Epithelial cell of prostate (primary cell): ENCODE measurements around the gene SERPINB13.
A peak's percentile ranks its signal among the peaks of the same experiment; 100 is the strongest.
"Not testable (repeated sequence)": the region's sequence is repeated elsewhere in the genome, so short reads cannot be mapped to it uniquely, and the experiment has no call there.

ENCODE experiments used
- DNase-seq: peaks from one replicate; pipeline ENCODE4 v3.0.0-alpha.2; 2011; ENCODE audit warnings: low read depth, low spot score
- H3K27ac ChIP-seq: fragments of 450-650 bp; 2 replicates; pipeline ENCODE4 v1.5.1; 2017; ENCODE audit warnings: mild to moderate bottlenecking

Gene SERPINB13

DNA sequence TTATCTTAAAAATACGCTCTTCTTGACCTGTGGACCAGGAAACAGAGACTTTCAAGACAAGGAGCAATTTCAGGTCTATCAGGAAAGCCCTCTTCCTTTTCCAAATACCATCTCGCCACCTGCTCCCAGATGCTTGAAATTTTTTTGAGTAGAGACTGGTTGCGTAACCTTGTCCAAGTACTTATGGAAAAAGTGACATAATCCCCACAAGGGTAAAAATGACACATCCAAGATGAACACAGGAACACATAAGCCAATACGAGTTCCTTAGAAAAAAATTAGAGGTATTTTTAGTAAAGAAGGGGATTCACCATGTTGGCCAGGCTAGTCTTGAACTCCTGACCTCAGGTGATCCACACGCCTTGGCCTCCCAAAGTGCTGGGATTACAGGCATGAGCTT lies 1.8 kb downstream of the SERPINB13 start:
- no peak overlapping the region for H3K27ac ChIP-seq
- DNase-seq, result no peak

DNA sequence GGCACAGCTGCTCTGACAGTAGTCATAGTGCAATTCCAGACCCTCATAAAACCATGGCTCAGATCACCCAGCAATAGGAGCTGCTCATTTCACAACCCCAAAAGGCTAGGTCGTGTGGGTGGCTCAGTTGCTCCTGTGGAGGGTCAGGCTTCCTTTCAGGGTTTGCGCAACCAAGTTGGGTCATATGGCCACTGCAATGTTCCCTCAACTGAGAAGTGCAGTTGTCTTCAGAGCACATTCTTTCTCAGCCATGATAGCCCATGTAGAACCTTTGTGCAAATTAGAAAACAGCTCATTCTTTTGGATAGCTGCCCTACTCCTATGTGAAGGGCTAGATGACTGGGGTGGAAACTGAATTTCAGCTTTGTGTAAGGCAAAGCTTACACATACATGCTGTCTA lies 3.2 kb downstream of the SERPINB13 start:
- DNase-seq, result no peak
- no peak overlapping the region for H3K27ac ChIP-seq

DNA sequence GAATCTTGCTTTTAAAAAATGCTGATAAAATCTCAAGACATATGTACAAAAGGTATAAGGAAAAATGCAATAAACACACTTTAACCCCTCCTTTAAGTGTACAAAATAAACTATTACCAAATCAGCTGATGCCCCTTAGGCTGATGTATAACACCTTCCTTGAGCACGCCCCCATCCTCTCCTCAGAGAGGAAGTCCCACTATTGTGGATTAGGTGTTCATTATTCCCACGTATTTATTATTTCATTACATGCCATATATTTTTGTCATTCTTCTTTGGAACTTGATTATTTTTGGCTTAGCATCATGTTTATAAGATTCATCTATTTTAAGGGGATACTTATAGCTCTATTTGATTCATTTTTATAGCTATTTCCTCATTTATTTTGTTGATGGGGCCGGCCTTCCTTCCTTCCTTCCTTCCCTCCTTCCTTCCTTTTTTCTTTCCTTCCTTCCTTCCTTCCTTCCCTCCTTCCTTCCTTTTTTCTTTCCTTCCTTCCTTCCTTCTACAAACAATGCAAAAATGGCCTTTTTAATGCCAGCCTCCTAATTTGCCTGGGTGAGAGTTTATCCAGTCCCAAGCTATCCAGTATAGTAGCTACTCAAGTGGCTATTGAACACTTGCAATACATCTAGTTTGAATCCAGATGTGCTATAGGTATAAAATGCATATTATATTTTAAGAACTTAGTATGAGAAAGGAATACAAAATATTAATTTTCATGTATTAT lies 4.0 kb downstream of the SERPINB13 start:
- DNase-seq, result no peak
- no peak overlapping the region for H3K27ac ChIP-seq

DNA sequence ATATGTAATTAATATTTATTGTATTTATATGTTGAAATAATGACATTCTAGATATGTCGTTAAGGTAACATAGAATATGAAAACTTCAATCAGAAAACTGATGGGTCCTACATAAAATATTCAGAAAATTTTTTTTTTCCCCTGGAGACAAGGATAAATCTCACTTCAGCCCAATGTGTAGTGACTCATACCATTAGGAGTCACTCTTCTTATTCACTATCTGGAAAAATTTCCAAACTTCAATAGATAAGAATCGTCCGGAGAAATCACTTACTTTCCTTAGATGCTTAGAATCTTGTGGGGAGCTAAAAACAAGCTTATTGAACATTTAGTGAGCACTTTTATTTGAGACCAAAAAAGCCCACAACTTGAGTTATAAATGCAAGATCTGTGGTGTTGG lies 4.6 kb downstream of the SERPINB13 start:
- DNase-seq, result no peak
- no peak overlapping the region for H3K27ac ChIP-seq

DNA sequence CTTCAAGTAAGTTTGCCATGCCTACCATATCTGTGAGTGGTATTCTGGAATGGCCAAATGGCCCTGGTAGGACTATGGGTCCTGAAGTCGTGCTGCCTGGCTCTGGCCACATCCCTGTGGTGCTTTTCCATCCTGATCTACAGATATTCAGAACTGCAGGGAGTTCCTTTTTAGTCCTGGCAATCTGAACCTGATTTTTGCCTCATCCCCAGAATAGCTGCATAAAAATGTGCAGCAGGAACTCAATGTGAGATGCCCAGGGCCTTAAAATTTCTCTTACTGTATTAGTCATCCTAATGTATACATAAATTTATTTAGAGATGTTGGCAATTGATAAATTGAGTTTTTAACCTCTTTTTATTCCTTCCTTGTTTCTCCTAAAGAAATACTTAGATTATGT lies 5.3 kb downstream of the SERPINB13 start:
- no peak for DNase-seq
- H3K27ac ChIP-seq, result no peak overlapping the region

DNA sequence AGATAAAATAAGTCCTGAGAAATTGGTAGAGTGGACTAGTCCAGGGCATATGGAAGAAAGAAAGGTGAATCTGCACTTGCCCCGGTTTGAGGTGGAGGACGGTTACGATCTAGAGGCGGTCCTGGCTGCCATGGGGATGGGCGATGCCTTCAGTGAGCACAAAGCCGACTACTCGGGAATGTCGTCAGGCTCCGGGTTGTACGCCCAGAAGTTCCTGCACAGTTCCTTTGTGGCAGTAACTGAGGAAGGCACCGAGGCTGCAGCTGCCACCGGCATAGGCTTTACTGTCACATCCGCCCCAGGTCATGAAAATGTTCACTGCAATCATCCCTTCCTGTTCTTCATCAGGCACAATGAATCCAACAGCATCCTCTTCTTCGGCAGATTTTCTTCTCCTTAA lies 9.8 kb downstream of the SERPINB13 start:
- no peak overlapping the region for H3K27ac ChIP-seq
- DNase-seq, result no peak

DNA sequence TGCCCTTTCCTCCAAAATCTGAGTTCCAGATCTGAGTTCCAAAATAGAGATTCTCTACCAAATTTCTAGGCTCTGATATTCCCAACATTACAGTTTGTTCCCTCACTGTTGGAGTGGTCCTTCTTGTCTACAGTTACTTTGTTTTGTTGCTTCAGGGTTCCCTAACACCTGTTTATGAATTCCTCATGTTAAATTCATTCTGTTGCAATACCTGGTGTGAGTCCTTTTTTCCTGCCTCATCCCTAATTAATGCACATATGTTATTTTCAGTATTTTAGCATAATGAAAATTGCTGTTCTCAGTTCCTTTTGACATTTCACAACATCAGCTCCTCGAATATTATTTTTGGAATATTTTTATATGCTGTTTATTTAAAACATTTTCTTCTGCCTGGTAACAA lies 16.2 kb downstream of the SERPINB13 start:
- DNase-seq, result no peak
- peak overlapping the region; percentile 86 for H3K27ac ChIP-seq

DNA sequence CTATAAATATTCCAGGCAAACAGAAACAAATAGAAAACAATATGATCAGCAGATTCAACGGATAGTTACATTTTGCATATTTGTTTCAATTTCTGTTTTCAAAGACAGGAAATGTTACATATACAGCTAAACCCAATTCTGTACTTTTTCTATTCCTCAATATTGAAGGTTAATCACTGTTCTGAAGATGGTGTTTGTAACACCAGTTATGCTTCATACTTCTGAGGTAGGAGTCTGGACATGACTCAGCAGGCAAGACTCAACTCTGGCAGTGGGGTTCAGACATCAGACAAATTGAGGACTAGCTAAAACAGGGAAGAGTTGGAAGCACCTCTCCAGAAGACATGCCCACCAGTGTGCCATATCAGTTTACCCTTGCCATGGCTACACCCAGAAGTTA lies 16.6 kb downstream of the SERPINB13 start:
- H3K27ac ChIP-seq, result peak overlapping the region; percentile 86
- DNase-seq, result peak; percentile 59

DNA sequence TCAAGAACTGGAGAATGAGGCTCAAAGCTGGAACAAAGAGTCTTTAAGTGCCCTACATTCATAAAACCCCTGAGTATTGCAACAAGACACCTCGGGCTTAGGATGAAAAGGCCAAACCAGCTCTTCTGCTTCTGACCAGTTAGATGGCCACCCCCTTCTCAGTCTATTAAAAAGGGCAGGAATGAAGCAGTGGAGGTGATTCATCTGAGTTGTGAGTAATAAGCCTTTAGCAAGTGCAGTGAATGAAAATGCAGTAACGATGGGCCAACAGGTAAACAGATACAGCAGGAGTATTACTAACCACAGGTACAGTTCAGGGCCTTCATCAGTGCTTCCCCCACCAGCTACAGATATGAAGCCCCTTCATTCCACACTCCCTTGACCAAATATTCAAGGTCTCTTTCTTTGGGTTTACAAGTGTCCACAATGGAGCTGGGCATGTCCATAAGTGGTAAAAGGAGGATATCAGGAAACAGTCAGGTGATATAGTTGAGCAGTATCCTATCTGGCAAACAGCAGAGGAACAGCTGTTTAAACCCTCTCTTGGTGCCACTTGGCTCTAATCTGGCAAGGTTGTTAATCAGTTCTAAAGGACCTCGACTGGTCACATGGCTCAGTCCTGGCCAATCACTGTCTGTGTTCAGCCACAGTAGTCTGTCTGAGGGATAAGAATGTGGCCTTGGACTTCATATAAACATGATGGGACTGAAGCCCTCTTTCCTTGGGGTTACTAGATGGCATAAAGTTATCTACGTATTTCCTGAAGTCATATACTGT lies 17.8 kb downstream of the SERPINB13 start:
- peak; percentile 97 for DNase-seq
- H3K27ac ChIP-seq, result peak overlapping the region; percentile 86

DNA sequence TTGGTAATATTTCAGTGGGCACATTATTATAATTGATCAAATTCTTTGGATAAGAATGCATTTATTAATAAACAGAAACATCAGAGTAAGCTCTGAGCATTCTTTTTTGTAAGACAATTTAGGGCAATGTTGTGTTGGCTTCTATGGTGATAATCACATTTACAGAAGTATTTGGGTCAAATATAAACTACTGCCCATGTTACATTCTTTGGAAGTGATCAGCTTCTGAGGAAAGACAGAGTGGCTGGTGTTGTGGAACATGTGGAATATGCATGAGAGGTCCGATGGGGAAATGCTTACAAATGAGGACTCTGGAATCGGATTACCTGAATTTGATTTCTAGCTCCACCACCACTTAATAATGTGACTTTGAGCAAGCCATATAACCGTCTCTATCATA lies 19.4 kb downstream of the SERPINB13 start:
- H3K27ac ChIP-seq, result no peak overlapping the region
- DNase-seq, result no peak

DNA sequence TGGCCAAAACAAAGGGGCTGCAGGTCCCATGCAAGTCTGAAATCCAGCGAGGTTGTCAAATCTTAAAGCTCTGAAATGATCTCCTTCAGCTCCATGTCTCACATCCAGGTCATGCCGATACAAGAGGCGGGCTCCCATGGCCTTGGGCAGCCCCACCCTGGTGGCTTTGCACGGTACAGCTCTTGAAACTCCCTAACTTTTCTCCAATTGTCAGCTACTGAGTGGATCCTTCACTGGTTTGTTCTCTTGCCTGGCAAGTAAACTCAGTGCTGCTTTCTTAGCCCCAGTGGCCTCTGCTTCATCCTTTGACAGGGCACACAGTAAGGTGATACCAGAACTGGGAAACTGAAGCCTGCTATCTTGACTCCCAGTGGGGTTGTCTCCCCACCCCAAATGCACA lies 26.3 kb downstream of the SERPINB13 start:
- no peak overlapping the region for H3K27ac ChIP-seq
- DNase-seq, result no peak

DNA sequence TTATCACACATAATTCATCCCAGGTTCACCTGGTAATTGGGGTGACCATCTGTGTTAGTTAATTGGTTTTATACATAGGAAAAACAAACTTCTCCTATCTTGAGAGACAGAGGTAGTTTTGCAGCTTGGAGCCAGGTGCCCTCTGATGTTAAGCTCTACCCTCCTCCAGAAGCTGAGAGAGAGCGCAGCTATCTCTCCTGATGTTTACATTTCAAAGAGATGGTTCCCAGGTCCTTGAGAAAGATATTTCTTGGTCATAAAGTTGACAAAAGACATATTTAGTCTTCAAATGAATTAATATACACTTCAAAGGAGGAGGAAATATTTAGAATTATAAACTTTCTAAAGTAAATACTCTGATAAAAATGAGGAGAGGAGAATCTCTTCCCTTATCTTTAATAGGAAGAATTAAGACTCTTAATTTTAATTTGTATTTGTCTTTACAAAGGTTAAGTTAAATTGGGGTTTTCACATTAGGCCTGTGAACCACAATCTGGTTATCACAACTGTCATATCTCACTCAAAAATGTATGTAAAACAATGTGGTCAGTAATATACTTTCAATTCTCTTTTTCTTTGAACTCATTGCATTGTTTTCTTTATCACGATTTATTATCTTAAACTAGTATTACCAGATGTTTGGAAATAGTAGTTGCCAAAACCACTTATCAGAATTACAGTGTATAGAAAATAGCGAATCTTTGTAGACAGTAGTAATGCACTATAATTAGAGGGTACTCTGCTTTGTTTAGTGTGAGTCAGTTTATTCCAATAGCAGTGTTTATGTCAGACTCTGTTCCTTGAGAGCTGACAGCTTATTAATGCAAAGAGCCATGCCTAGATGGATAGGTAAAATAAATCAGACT lies 30.1 kb downstream of the SERPINB13 start:
- no peak overlapping the region for H3K27ac ChIP-seq
- no peak for DNase-seq

DNA sequence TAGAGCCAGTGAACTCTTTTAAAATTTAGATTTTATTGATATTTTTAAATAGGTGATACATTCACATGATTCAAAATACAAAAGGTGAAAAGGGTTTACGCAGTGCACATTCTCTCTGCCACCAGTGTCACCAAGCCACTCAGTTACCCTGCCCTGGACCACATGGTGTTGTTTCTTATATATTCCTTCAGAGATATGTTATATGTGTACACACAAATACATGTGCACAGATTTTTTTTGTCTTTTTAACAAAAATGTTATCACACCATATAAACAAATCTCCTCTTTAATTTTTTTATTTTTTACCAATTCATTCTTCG lies 30.7 kb downstream of the SERPINB13 start:
- H3K27ac ChIP-seq, result no peak overlapping the region
- DNase-seq, result no peak

DNA sequence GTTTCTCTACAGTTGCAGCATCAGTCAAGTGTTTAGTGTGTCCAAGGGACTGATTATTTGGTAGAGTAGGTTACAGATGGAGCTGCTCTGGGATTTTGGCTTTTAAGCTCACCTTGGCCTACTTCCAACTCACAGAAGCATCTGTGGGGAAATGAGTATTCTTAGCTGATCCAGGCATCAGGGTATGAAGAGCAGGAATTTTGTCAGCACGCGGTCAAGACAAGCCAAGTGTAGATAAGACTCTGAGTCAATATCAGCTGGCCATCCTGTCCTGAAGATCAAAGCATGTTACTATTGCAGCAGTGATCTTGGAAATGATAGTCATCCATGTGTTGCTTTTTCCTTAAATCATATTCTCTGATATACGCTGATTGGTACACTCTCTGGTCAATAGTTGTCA lies 32.5 kb downstream of the SERPINB13 start:
- DNase-seq, result no peak
- no peak overlapping the region for H3K27ac ChIP-seq

DNA sequence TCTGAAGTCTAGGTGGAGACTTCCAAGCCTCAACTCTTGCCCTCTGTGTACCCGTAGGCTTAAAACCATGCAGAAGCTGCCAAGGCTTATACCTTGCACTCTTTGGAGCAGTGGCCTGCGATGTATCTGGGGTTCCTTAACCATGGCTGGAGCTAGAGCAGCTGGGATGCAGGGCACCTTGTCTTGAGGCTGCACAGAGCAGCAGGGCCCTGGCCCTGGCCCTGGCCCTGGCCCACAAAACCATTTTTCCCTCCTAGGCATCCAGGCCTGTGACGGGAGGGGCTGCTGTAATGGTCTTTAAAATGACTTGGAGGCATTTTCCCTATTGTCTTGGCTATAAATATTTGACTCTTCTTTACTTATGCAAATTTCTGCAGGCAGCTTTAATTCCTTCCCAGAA lies 37.7 kb downstream of the SERPINB13 start:
- no peak overlapping the region for H3K27ac ChIP-seq
- DNase-seq, result no peak

DNA sequence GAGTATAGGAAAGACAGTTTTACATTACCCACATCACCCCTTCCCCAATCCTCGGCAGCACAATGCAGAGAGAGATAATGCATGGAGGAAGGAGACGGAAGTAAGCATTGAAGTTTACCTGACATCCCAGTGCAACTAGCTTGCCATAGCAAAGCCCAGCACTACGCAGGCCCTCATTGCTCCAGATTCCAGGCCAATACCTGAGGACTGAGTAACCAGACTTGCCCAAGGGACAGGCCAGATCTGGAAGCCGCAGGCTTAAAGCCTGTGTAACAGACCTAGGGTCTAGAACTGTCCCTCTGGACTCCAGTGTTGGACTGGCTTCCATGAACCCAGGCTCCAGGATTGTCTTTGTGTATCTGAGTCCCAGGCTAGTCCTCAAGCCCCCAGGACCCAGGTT lies 39.3 kb downstream of the SERPINB13 start:
- DNase-seq, result no peak
- no peak overlapping the region for H3K27ac ChIP-seq

DNA sequence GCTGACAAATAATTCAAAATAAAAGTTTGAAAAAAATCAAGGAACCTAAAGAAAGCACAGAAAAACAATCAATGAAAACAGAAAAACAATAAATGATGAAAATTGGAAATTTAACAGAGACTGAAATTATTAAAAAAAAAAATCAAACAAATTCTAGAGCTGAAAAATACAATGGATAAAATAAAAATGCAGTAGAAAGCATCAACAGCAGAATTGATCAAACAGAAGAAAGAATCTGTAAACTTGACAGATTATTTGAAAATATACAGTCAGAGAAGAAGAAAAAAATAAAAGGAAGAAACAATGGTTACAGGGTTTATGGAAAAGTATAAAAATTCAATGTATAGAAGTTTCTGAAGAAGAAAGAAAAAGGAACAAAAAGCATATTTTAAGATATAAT lies 40.7 kb downstream of the SERPINB13 start:
- no peak for DNase-seq
- H3K27ac ChIP-seq, result no peak overlapping the region

DNA sequence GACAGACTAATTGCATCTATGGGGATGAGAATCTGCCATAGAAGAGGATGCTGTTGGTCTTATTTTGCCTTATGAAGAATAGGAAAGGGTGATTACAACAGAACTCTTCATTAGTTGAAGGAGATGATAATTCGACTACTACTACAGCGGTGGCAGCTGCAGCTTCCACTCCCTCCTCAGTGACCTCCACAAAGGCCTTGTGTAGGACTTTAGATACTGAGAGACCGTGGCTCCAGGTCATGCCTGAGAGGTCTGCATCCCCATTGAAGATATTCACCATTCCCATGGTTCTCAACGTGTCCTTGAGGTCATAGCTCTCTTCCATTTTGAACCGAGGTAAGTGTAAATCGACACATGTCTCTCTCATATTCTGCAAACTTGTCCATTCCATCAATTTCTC lies 50.6 kb downstream of the SERPINB13 start:
- no peak overlapping the region for H3K27ac ChIP-seq
- no peak for DNase-seq

DNA sequence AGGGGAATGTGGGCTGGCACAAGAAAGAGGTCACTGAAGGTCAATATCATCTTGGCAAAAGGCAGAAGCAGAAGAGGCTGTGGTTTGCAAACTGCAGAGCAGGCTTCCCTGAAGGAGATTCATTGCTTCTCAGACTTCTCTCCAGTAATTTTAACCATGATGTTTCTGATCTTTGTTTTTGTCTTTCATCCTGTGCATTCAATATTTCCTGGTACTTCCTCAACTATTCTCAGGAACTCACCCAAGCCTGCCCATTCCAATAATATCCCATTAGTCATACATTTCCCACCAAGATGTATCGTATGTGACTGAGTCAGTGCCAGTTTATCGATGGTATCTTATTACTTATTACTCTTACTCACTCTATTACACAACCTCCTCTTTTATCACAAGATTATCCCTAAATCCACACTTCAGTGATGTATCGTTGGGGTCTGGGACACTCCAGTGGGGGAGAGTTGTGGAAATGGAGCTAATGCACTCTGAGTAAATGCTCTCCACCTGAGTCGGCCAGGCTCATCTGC lies 54.1 kb downstream of the SERPINB13 start:
- not testable (repeated sequence) for DNase-seq

DNA sequence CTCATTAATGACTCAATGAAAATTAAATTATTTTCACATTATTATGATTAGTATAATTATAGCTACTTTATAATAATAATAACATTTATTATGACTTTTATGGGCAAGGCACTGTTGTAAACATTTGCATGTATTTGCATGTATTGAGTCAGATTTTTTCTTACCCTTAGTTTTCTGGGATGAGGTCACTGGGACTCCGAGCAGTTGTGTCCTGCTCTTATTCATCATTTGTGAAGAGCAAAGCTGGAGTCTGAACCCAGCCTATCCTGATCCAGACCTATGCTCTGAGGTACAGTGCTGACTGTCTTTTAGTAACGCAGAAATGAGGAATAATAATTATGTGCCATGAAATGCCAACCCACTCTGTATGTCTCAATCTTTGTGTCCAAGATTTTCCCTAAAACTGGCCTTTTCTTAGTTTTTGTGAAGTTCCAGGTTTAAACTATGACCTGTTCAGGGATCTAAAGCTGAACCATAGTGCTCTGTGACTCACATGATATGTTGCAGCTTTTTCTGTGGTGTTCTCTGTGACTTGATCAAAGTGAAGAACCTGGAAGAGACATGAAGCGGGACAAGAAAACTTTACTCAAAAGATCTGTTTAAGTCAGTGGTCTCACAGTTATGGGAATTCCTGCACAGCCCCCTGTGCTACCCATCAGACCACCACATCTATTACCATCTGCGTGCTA lies 55.7 kb downstream of the SERPINB13 start:
- DNase-seq, H3K27ac ChIP-seq: not testable (repeated sequence)

More for the DNA sequence above, 54.1 kb downstream of the SERPINB13 start:
- not testable (repeated sequence) for H3K27ac ChIP-seq
